SK-N-SH (cell line): ENCODE measurements around the gene B3GNT5. TPM values are rescaled to one million over a fixed set of nuclear protein-coding genes. Genes with fewer than 3 reads are reported as not detected.

ENCODE experiments used
- CTCF ChIA-PET: fragments of 300-600, 350-600 bp; formaldehyde crosslinking; extraction: SDS; loops from one replicate; lab custom pipeline; 2021; lab: Yijun Ruan, JAX
- POLR2A ChIA-PET: fragments of 350-600 bp; sonication (Branson Sonifier 250); formaldehyde crosslinking; extraction: SDS; loops from one replicate; lab custom pipeline; 2020; ENCODE audit warnings: antibody characterized with exemption, inconsistent platforms; lab: Yijun Ruan, JAX
- DNase-seq: peaks from one replicate; pipeline ENCODE4 v3.0.0; 2012
- H2AFZ ChIP-seq: fragments of 200-600 bp; sonication (generic); 2 replicates; pipeline ENCODE4 v1.8.1; 2016; ENCODE audit warnings: antibody characterized with exemption, mild to moderate bottlenecking, low read depth
- H3F3A ChIP-seq: fragments of 200-600 bp; sonication (generic); replicated peaks from 2 replicates; pipeline ENCODE3; 2016; ENCODE audit warnings: antibody characterized with exemption, mild to moderate bottlenecking; ENCODE audit not compliant: insufficient read depth
- H3K27ac ChIP-seq, 2 experiments: fragments of 200-500 bp in 1 of 2; fragments of 200-600 bp in 1 of 2; sonication (Bioruptor generic) in 1 of 2; sonication (generic), shearing (Covaris generic) in 1 of 2; 2 replicates each; pipeline versions ENCODE4 v1.5.1 to v1.6.1; 2014 to 2016; ENCODE audit warnings: low read depth in 2 of 2, inconsistent platforms in 1 of 2, low read length in 1 of 2, mild to moderate bottlenecking in 1 of 2, mixed read lengths in 1 of 2
- H3K27me3 ChIP-seq: fragments of 200-600 bp; sonication (generic), shearing (Covaris generic); 2 replicates; pipeline ENCODE4 v1.6.1; 2016; ENCODE audit warnings: mixed run types; ENCODE audit not compliant: insufficient read depth
- H3K36me3 ChIP-seq, 2 experiments: fragments of 200-500 bp in 1 of 2; fragments of 200-600 bp in 1 of 2; sonication (Bioruptor generic) in 1 of 2; sonication (generic) in 1 of 2; replicated peaks in 1 of 2; 2 replicates each; pipeline versions ENCODE3 to v1.5.1; 2014 to 2016; ENCODE audit warnings: low read length in 1 of 2, mild to moderate bottlenecking in 1 of 2; ENCODE audit not compliant: insufficient read depth in 2 of 2, control insufficient read depth in 1 of 2
- H3K4me1 ChIP-seq, 2 experiments: fragments of 200-500 bp in 1 of 2; fragments of 200-600 bp in 1 of 2; sonication (Bioruptor generic) in 1 of 2; sonication (generic), shearing (Covaris generic) in 1 of 2; 2 replicates each; pipeline versions ENCODE4 v1.5.1 to v1.6.1; 2014 to 2016; ENCODE audit warnings: low read depth in 1 of 2, low read length in 1 of 2, mixed run types in 1 of 2; ENCODE audit not compliant: insufficient read depth in 2 of 2, control insufficient read depth in 1 of 2
- H3K4me2 ChIP-seq: fragments of 200-600 bp; sonication (generic), shearing (Covaris generic); 2 replicates; pipeline ENCODE4 v1.6.1; 2017; ENCODE audit warnings: mixed run types
- H3K4me3 ChIP-seq, 2 experiments: fragments of 200-500 bp in 1 of 2; fragments of 200-600 bp in 1 of 2; sonication (Bioruptor generic) in 1 of 2; sonication (generic), shearing (Covaris generic) in 1 of 2; 2 replicates each; pipeline versions ENCODE4 v1.5.1 to v1.8.1; 2014 to 2016; ENCODE audit warnings: low read depth in 2 of 2, inconsistent platforms in 1 of 2, low read length in 1 of 2, mild to moderate bottlenecking in 1 of 2, mixed read lengths in 1 of 2, moderate library complexity in 1 of 2
- H3K79me2 ChIP-seq: fragments of 200-600 bp; sonication (generic); 2 replicates; pipeline ENCODE4 v1.8.1; 2017; ENCODE audit warnings: mild to moderate bottlenecking; ENCODE audit not compliant: insufficient read depth
- H3K9ac ChIP-seq: fragments of 200-600 bp; sonication (generic); 2 replicates; pipeline ENCODE4 v1.6.1; 2017; ENCODE audit warnings: mixed run types
- H3K9me2 ChIP-seq: fragments of 200-600 bp; sonication (generic); 2 replicates; pipeline ENCODE4 v1.6.1; 2017; ENCODE audit warnings: mixed run types
- H3K9me3 ChIP-seq: fragments of 200-600 bp; sonication (generic); 2 replicates; pipeline ENCODE4 v1.6.1; 2017; ENCODE audit warnings: mixed run types, mild to moderate bottlenecking, moderate library complexity
- H4K20me1 ChIP-seq: fragments of 200-600 bp; sonication (generic); 2 replicates; pipeline ENCODE4 v1.6.1; 2017; ENCODE audit warnings: mild to moderate bottlenecking, mixed run types; ENCODE audit not compliant: insufficient read depth
- CTCF ChIP-seq: fragments of 200-600 bp; sonication (generic); IDR thresholded peaks from 2 replicates; pipeline ENCODE4 v1.6.1; 2017; ENCODE audit warnings: antibody characterized with exemption, mild to moderate bottlenecking, moderate library complexity
- ELF1 ChIP-seq: IDR thresholded peaks from 2 replicates; pipeline ENCODE4 v1.4.0; 2012
- EZH2phosphoT487 ChIP-seq: fragments of 200-600 bp; sonication (generic); IDR thresholded peaks from 2 replicates; pipeline ENCODE4 v1.6.1; 2017; ENCODE audit warnings: low read depth, mixed run types, mild to moderate bottlenecking, antibody characterized with exemption, moderate library complexity, borderline replicate concordance
- FOXJ3 ChIP-seq: sonication (generic); formaldehyde crosslinking; IDR thresholded peaks from 2 replicates; pipeline ENCODE4 v1.5.1; 2020; ENCODE audit warnings: mild to moderate bottlenecking, missing genetic modification reagents
- GATA2 ChIP-seq: sonication (generic); formaldehyde crosslinking; IDR thresholded peaks from 2 replicates; pipeline ENCODE4 v1.5.0; 2020; ENCODE audit warnings: mild to moderate bottlenecking, missing genetic modification reagents
- PBX3 ChIP-seq: IDR thresholded peaks from 2 replicates; pipeline ENCODE4; 2012
- POLR2AphosphoS5 ChIP-seq: IDR thresholded peaks from 2 replicates; pipeline ENCODE4 v1.6.1; 2012; ENCODE audit warnings: low read depth, low read length
- RAD21 ChIP-seq: IDR thresholded peaks from 2 replicates; pipeline ENCODE4 v1.6.1; 2012; ENCODE audit warnings: mild to moderate bottlenecking, low read length
- REST ChIP-seq: IDR thresholded peaks from 2 replicates; pipeline ENCODE4 v1.6.1; 2012; ENCODE audit warnings: mild to moderate bottlenecking, low read depth, low read length, moderate library complexity
- RFX5 ChIP-seq: IDR thresholded peaks from 2 replicates; pipeline ENCODE4 v1.6.1; 2012; ENCODE audit warnings: mild to moderate bottlenecking, improper control_type of control experiment, low read length
- RXRA ChIP-seq: IDR thresholded peaks from 2 replicates; pipeline ENCODE4 v1.4.0; 2012; ENCODE audit warnings: low read depth, mild to moderate bottlenecking, borderline replicate concordance
- SMC3 ChIP-seq: IDR thresholded peaks from 2 replicates; pipeline ENCODE4 v1.6.1; 2012; ENCODE audit warnings: low read depth, low read length, improper control_type of control experiment
- TAF1 ChIP-seq: IDR thresholded peaks from 2 replicates; pipeline ENCODE4 v1.6.1; 2012; ENCODE audit warnings: low read depth, mild to moderate bottlenecking, low read length, moderate library complexity, borderline replicate concordance
- TEAD4 ChIP-seq: IDR thresholded peaks from 2 replicates; pipeline ENCODE4 v1.4.0; 2012; ENCODE audit warnings: mild to moderate bottlenecking, borderline replicate concordance; ENCODE audit not compliant: insufficient read depth
- USF1 ChIP-seq: IDR thresholded peaks from 2 replicates; pipeline ENCODE4 v1.4.0; 2012; ENCODE audit warnings: low read depth, borderline replicate concordance
- WGBS: methylation state at CpG from one replicate; pipeline ENCODE4 v1.1.6; 2017; ENCODE audit warnings: low lambda C conversion rate; 5-methylcytosine and 5-hydroxymethylcytosine counted together
- polyA plus RNA-seq, 3 experiments: library from polyadenylated mRNA; depleted of rRNA; stranded (reverse); fragments of >200 nt; gene quantifications; 2 replicates each; pipeline ENCODE4 v1.2.3, GENCODE V29; 2012

The B3GNT5 gene
- polyA plus RNA-seq, 1 of the 3 experiments (the other 2 are of a cell fraction), result 4.7 TPM

- no peaks in the 10 kb centered on the region for H3K79me2 ChIP-seq
- ChIA-PET POLR2A (no interaction called here), CTCF (no interaction called here)
- peaks cover 0 to 2% of the 10 kb centered on the region in 2 experiments; a peak in 1 of 4 replicates for H3K4me1 ChIP-seq
- H4K20me1 ChIP-seq, result no peaks in the 10 kb centered on the region
- H3K9ac ChIP-seq, result no peak overlapping the region
- no peak for TF ChIP-seq EZH2phosphoT487
- no peak for TF ChIP-seq RFX5
- no peak for TF ChIP-seq USF1
- no peak for TF ChIP-seq SMC3
- no peak for TF ChIP-seq GATA2
- H3K27me3 ChIP-seq, result no peaks in the 10 kb centered on the region
- H3K27ac ChIP-seq, result no peak overlapping the region
- H3K36me3 ChIP-seq, result no peaks in the 10 kb centered on the region
- no peaks in the 10 kb centered on the region for H3K9me3 ChIP-seq
- WGBS, result 74% methylated on average over 9 of the region's 9 CpGs
- H3K4me3 ChIP-seq, result no peak overlapping the region
- DNase-seq, result no peak
- H3K4me2 ChIP-seq, result no peak overlapping the region
- H3F3A ChIP-seq, result no peaks in the 10 kb centered on the region
- no peaks in the 10 kb centered on the region for H3K9me2 ChIP-seq
- peak overlapping the region; percentile 21; the same call in 1 of the 2 replicates for H2AFZ ChIP-seq
These were observed 54.0 kb downstream of the B3GNT5 start for GRCh38 chr3:183306798-183307671.

- 88% methylated on average over 2 of the region's 2 CpGs for WGBS
- no peak overlapping the region for H3K27ac ChIP-seq
- TF ChIP-seq GATA2 (no peak), TEAD4 (no peak), REST (no peak), PBX3 (no peak), RXRA (no peak), FOXJ3 (CRISPR knock-in tag) (no peak), ELF1 (no peak), RFX5 (no peak), TAF1 (no peak), CTCF (no peak), POLR2AphosphoS5 (no peak), RAD21 (no peak)
- TF ChIP-seq, all 33 proteins: peak for 0
- no peak overlapping the region for H3K4me2 ChIP-seq
- H3F3A ChIP-seq, result no peaks in the 10 kb centered on the region
- H3K4me1 ChIP-seq, result peaks cover 0 to 2% of the 10 kb centered on the region in 2 experiments; a peak in 1 of 4 replicates
- H2AFZ ChIP-seq, result no peak overlapping the region
- no peaks in the 10 kb centered on the region for H3K9me3 ChIP-seq
- no peak overlapping the region for H3K9ac ChIP-seq
- DNase-seq, result no peak
- H3K4me3 ChIP-seq, result no peak overlapping the region
- H3K79me2 ChIP-seq, result no peaks in the 10 kb centered on the region
- no peaks in the 10 kb centered on the region for H3K9me2 ChIP-seq
- no peaks in the 10 kb centered on the region for H3K36me3 ChIP-seq
- H3K27me3 ChIP-seq, result no peaks in the 10 kb centered on the region
- no peaks in the 10 kb centered on the region for H4K20me1 ChIP-seq
- POLR2A ChIA-PET, result no interaction called here
- CTCF ChIA-PET, result no interaction called here
These were observed 54.7 kb downstream of the B3GNT5 start for GRCh38 chr3:183307749-183308148.
